SK-N-SH (cell line): ENCODE results near the gene GNB1L. TPM values are rescaled to one million over a fixed set of nuclear protein-coding genes. Genes with fewer than 3 reads are reported as not detected.

Experiments used
- CTCF ChIA-PET: fragments of 300-600, 350-600 bp; formaldehyde crosslinking; extraction: SDS; loops from one replicate; lab custom pipeline; 2021; lab: Yijun Ruan, JAX
- POLR2A ChIA-PET: fragments of 350-600 bp; sonication (Branson Sonifier 250); formaldehyde crosslinking; extraction: SDS; loops from one replicate; lab custom pipeline; 2020; ENCODE audit warnings: antibody characterized with exemption, inconsistent platforms; lab: Yijun Ruan, JAX
- DNase-seq: peaks from one replicate; pipeline ENCODE4 v3.0.0; 2012
- H2AFZ ChIP-seq: fragments of 200-600 bp; sonication (generic); 2 replicates; pipeline ENCODE4 v1.8.1; 2016; ENCODE audit warnings: antibody characterized with exemption, mild to moderate bottlenecking, low read depth
- H3F3A ChIP-seq: fragments of 200-600 bp; sonication (generic); replicated peaks from 2 replicates; pipeline ENCODE3; 2016; ENCODE audit warnings: antibody characterized with exemption, mild to moderate bottlenecking; ENCODE audit not compliant: insufficient read depth
- H3K27ac ChIP-seq, 2 experiments: fragments of 200-500 bp in 1 of 2; fragments of 200-600 bp in 1 of 2; sonication (Bioruptor generic) in 1 of 2; sonication (generic), shearing (Covaris generic) in 1 of 2; 2 replicates each; pipeline versions ENCODE4 v1.5.1 to v1.6.1; 2014 to 2016; ENCODE audit warnings: low read depth in 2 of 2, inconsistent platforms in 1 of 2, low read length in 1 of 2, mild to moderate bottlenecking in 1 of 2, mixed read lengths in 1 of 2
- H3K27me3 ChIP-seq: fragments of 200-600 bp; sonication (generic), shearing (Covaris generic); 2 replicates; pipeline ENCODE4 v1.6.1; 2016; ENCODE audit warnings: mixed run types; ENCODE audit not compliant: insufficient read depth
- H3K36me3 ChIP-seq, 2 experiments: fragments of 200-500 bp in 1 of 2; fragments of 200-600 bp in 1 of 2; sonication (Bioruptor generic) in 1 of 2; sonication (generic) in 1 of 2; replicated peaks in 1 of 2; 2 replicates each; pipeline versions ENCODE3 to v1.5.1; 2014 to 2016; ENCODE audit warnings: low read length in 1 of 2, mild to moderate bottlenecking in 1 of 2; ENCODE audit not compliant: insufficient read depth in 2 of 2, control insufficient read depth in 1 of 2
- H3K4me1 ChIP-seq, 2 experiments: fragments of 200-500 bp in 1 of 2; fragments of 200-600 bp in 1 of 2; sonication (Bioruptor generic) in 1 of 2; sonication (generic), shearing (Covaris generic) in 1 of 2; 2 replicates each; pipeline versions ENCODE4 v1.5.1 to v1.6.1; 2014 to 2016; ENCODE audit warnings: low read depth in 1 of 2, low read length in 1 of 2, mixed run types in 1 of 2; ENCODE audit not compliant: insufficient read depth in 2 of 2, control insufficient read depth in 1 of 2
- H3K4me2 ChIP-seq: fragments of 200-600 bp; sonication (generic), shearing (Covaris generic); 2 replicates; pipeline ENCODE4 v1.6.1; 2017; ENCODE audit warnings: mixed run types
- H3K4me3 ChIP-seq, 2 experiments: fragments of 200-500 bp in 1 of 2; fragments of 200-600 bp in 1 of 2; sonication (Bioruptor generic) in 1 of 2; sonication (generic), shearing (Covaris generic) in 1 of 2; 2 replicates each; pipeline versions ENCODE4 v1.5.1 to v1.8.1; 2014 to 2016; ENCODE audit warnings: low read depth in 2 of 2, inconsistent platforms in 1 of 2, low read length in 1 of 2, mild to moderate bottlenecking in 1 of 2, mixed read lengths in 1 of 2, moderate library complexity in 1 of 2
- H3K79me2 ChIP-seq: fragments of 200-600 bp; sonication (generic); 2 replicates; pipeline ENCODE4 v1.8.1; 2017; ENCODE audit warnings: mild to moderate bottlenecking; ENCODE audit not compliant: insufficient read depth
- H3K9ac ChIP-seq: fragments of 200-600 bp; sonication (generic); 2 replicates; pipeline ENCODE4 v1.6.1; 2017; ENCODE audit warnings: mixed run types
- H3K9me2 ChIP-seq: fragments of 200-600 bp; sonication (generic); 2 replicates; pipeline ENCODE4 v1.6.1; 2017; ENCODE audit warnings: mixed run types
- H3K9me3 ChIP-seq: fragments of 200-600 bp; sonication (generic); 2 replicates; pipeline ENCODE4 v1.6.1; 2017; ENCODE audit warnings: mixed run types, mild to moderate bottlenecking, moderate library complexity
- H4K20me1 ChIP-seq: fragments of 200-600 bp; sonication (generic); 2 replicates; pipeline ENCODE4 v1.6.1; 2017; ENCODE audit warnings: mild to moderate bottlenecking, mixed run types; ENCODE audit not compliant: insufficient read depth
- ELF1 ChIP-seq: IDR thresholded peaks from 2 replicates; pipeline ENCODE4 v1.4.0; 2012
- FOXJ3 ChIP-seq: sonication (generic); formaldehyde crosslinking; IDR thresholded peaks from 2 replicates; pipeline ENCODE4 v1.5.1; 2020; ENCODE audit warnings: mild to moderate bottlenecking, missing genetic modification reagents
- GATA2 ChIP-seq: sonication (generic); formaldehyde crosslinking; IDR thresholded peaks from 2 replicates; pipeline ENCODE4 v1.5.0; 2020; ENCODE audit warnings: mild to moderate bottlenecking, missing genetic modification reagents
- RAD21 ChIP-seq: IDR thresholded peaks from 2 replicates; pipeline ENCODE4 v1.6.1; 2012; ENCODE audit warnings: mild to moderate bottlenecking, low read length
- RCOR1 ChIP-seq: fragments of 150-350 bp; IDR thresholded peaks from 2 replicates; pipeline ENCODE4 v1.6.1; 2017; ENCODE audit warnings: antibody characterized with exemption, low read length
- RFX5 ChIP-seq: IDR thresholded peaks from 2 replicates; pipeline ENCODE4 v1.6.1; 2012; ENCODE audit warnings: mild to moderate bottlenecking, improper control_type of control experiment, low read length
- RXRA ChIP-seq: IDR thresholded peaks from 2 replicates; pipeline ENCODE4 v1.4.0; 2012; ENCODE audit warnings: low read depth, mild to moderate bottlenecking, borderline replicate concordance
- TAF1 ChIP-seq: IDR thresholded peaks from 2 replicates; pipeline ENCODE4 v1.6.1; 2012; ENCODE audit warnings: low read depth, mild to moderate bottlenecking, low read length, moderate library complexity, borderline replicate concordance
- USF1 ChIP-seq: IDR thresholded peaks from 2 replicates; pipeline ENCODE4 v1.4.0; 2012; ENCODE audit warnings: low read depth, borderline replicate concordance
- WGBS: methylation state at CpG from one replicate; pipeline ENCODE4 v1.1.6; 2017; ENCODE audit warnings: low lambda C conversion rate; 5-methylcytosine and 5-hydroxymethylcytosine counted together
- polyA plus RNA-seq, 3 experiments: library from polyadenylated mRNA; depleted of rRNA; stranded (reverse); fragments of >200 nt; gene quantifications; 2 replicates each; pipeline ENCODE4 v1.2.3, GENCODE V29; 2012

Gene GNB1L
- polyA plus RNA-seq, 1 of the 3 experiments (the other 2 are of a cell fraction) = 5.9 TPM

- TF ChIP-seq ELF1 = no peak
- TF ChIP-seq FOXJ3 = no peak
- TF ChIP-seq GATA2 (CRISPR knock-in tag) = no peak
- TF ChIP-seq USF1 = no peak
- TF ChIP-seq RFX5 = no peak
- TF ChIP-seq TAF1 = no peak
- no peak for TF ChIP-seq RCOR1
- H3K4me3 ChIP-seq = no peak overlapping the region
- no peak overlapping the region for H3K9ac ChIP-seq
- no peak overlapping the region for H2AFZ ChIP-seq
- ChIA-PET POLR2A (no interaction called here), CTCF (interaction anchor here (0.8 to 2.0 kb wide), 7 partner anchors 11 to 91 kb away, joined by 3 to 11 read pairs (median 3); no protein-coding TSS in a partner anchor)
- 88% methylated on average over 6 of the region's 20 CpGs for WGBS
- H3K9me2 ChIP-seq = no peaks in the 10 kb centered on the region
- no peak overlapping the region for H3K27ac ChIP-seq
- H3K4me2 ChIP-seq = no peak overlapping the region
- peaks cover 0 to 32% of the 10 kb centered on the region in 2 experiments; a peak in 1 of 4 replicates for H3K4me1 ChIP-seq
- H4K20me1 ChIP-seq = no peaks in the 10 kb centered on the region
- peak; percentile 42 for DNase-seq
- no peaks in the 10 kb centered on the region for H3K36me3 ChIP-seq
- H3K27me3 ChIP-seq = no peaks in the 10 kb centered on the region
- H3K9me3 ChIP-seq = no peaks in the 10 kb centered on the region
- no peaks in the 10 kb centered on the region for H3K79me2 ChIP-seq
- no peaks in the 10 kb centered on the region for H3F3A ChIP-seq
Observed at GRCh38 chr22:19821523-19822300, 33.0 kb downstream of the GNB1L start.

GRCh38 chr22:19820880-19821522, 33.7 kb downstream of the GNB1L start:
- CTCF ChIA-PET = interaction anchor here (0.7 to 2.0 kb wide), 8 partner anchors 10 to 91 kb away, joined by 3 to 11 read pairs (median 4); no protein-coding TSS in a partner anchor
- POLR2A ChIA-PET = interaction anchor here (0.7 kb wide), 1 partner anchor 12 kb away, joined by 3 read pairs; no protein-coding TSS in a partner anchor

More at GRCh38 chr22:19820880-19821522, 33.7 kb downstream of the GNB1L start:
- Histone ChIP-seq H3K4me3 (no peak overlapping the region), H3K36me3 (no peaks in the 10 kb centered on the region), H3K9ac (no peak overlapping the region), H3K4me1 (peaks cover 0 to 32% of the 10 kb centered on the region in 2 experiments; a peak in 1 of 4 replicates), H3K4me2 (no peak overlapping the region), H3K27me3 (no peaks in the 10 kb centered on the region), H3K27ac (no peak overlapping the region), H4K20me1 (no peaks in the 10 kb centered on the region), H3K9me2 (no peaks in the 10 kb centered on the region), H3K79me2 (no peaks in the 10 kb centered on the region), H3K9me3 (no peaks in the 10 kb centered on the region), H2AFZ (no peak overlapping the region), H3F3A (no peaks in the 10 kb centered on the region)
- WGBS = 94% methylated on average over 13 of the region's 18 CpGs
- peak; percentile 47 for DNase-seq
- TF ChIP-seq RXRA (no peak), RAD21 (0 out of 2 replicates have a peak, but pooled peaks have one; percentile 30)
